Activated B cell treated with CpG ODN at 0.5 μM for 24 hours (primary cell): ENCODE results near the gene SLC11A2. TPM values are rescaled to one million over a fixed set of nuclear protein-coding genes. Genes with fewer than 3 reads are reported as not detected.
A peak's percentile ranks its signal among the peaks of the same experiment; 100 is the strongest.

Experiments used
- ATAC-seq: fragments of 200-7000 bp; cut with Tn5 transposase; one replicate; pipeline ENCODE4 v1.10.0; 2021; ENCODE audit warnings: low read depth, mild to moderate bottlenecking, moderate library complexity
- CTCF ChIA-PET: fragments of 350-600 bp; sonication (Branson Sonifier 250); formaldehyde crosslinking; loops from one replicate; lab custom pipeline; 2021; ENCODE audit warnings: antibody characterized with exemption; lab: Charles Lee
- POLR2A ChIA-PET: fragments of 350-600 bp; sonication (Branson Sonifier 250); formaldehyde crosslinking; loops from one replicate; lab custom pipeline; 2021; ENCODE audit warnings: antibody characterized with exemption; lab: Charles Lee
- DNase-seq: peaks from one replicate; pipeline ENCODE4 v3.0.0; 2022
- H3K27ac Mint-ChIP-seq: one replicate; pipeline ENCODE4 v1.8.0; 2020; ENCODE audit warnings: mixed read lengths
- H3K27me3 Mint-ChIP-seq: one replicate; pipeline ENCODE4 v1.8.0; 2021; ENCODE audit warnings: mixed read lengths
- H3K36me3 Mint-ChIP-seq: one replicate; pipeline ENCODE4 v1.8.0; 2021; ENCODE audit warnings: low read depth, mixed read lengths
- H3K4me1 Mint-ChIP-seq: one replicate; pipeline ENCODE4 v1.8.0; 2021; ENCODE audit warnings: mixed read lengths
- H3K4me3 Mint-ChIP-seq: one replicate; pipeline ENCODE4 v1.8.0; 2020; ENCODE audit warnings: mild to moderate bottlenecking, mixed read lengths
- H3K9me3 Mint-ChIP-seq: one replicate; pipeline ENCODE4 v1.8.0; 2020; ENCODE audit warnings: mixed read lengths
- intact Hi-C: fragments of 100-400 bp; cut with micrococcal nuclease; formaldehyde crosslinking; loops from one replicate; pipeline ENCODE4 v1.15.1; 2024
- total RNA-seq: library from RNA; stranded (reverse); gene quantifications from 2 replicates; pipeline ENCODE4 v1.2.3, GENCODE V29; 2022
- TF ChIP-seq, protein P1 (sequence below): fragments of 200-600 bp; IDR thresholded peaks from one replicate; pipeline ENCODE4 v1.8.0; 2022; ENCODE audit warnings: antibody characterized with exemption, mild to moderate bottlenecking

SLC11A2 gene
- total RNA-seq, 1 donor from 2014 or later = 44.6 TPM

DNA sequence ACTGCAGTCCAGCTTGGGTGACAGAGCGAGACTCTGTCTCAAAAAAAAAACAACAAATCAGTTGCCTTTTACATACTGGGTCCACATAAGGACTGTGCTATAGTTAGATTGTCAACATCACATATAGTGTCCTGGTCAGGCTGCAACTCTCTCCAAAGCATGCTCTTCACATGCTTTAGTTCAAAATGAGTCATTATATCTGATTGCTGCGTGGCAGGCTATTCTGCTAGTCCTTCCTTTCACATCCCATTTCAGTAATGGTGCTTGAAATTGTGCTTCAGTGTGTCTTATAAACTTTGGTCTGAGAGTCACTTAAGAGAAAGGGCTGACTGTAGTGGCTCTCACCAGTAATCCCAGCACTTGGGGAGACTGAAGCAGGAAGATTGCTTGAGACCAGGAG, 28.9 kb upstream of the SLC11A2 start:
- no peak overlapping the region for H3K4me3 Mint-ChIP-seq
- intact Hi-C loops = no loop called here
- ATAC-seq (no peak), DNase-seq (no peak)
- no peaks in the 10 kb centered on the region for H3K27me3 Mint-ChIP-seq
- no peaks in the 10 kb centered on the region for H3K4me1 Mint-ChIP-seq
- TF ChIP-seq, protein P1, sequence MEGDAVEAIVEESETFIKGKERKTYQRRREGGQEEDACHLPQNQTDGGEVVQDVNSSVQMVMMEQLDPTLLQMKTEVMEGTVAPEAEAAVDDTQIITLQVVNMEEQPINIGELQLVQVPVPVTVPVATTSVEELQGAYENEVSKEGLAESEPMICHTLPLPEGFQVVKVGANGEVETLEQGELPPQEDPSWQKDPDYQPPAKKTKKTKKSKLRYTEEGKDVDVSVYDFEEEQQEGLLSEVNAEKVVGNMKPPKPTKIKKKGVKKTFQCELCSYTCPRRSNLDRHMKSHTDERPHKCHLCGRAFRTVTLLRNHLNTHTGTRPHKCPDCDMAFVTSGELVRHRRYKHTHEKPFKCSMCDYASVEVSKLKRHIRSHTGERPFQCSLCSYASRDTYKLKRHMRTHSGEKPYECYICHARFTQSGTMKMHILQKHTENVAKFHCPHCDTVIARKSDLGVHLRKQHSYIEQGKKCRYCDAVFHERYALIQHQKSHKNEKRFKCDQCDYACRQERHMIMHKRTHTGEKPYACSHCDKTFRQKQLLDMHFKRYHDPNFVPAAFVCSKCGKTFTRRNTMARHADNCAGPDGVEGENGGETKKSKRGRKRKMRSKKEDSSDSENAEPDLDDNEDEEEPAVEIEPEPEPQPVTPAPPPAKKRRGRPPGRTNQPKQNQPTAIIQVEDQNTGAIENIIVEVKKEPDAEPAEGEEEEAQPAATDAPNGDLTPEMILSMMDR = no peak
- ChIA-PET POLR2A (interaction anchor here (0.6 kb wide), 1 partner anchor 163 kb away, joined by 3 read pairs; the partner anchor contains the start of gene POU6F1), CTCF (no interaction called here)
- peaks cover 72% of the 10 kb centered on the region for H3K36me3 Mint-ChIP-seq
- H3K9me3 Mint-ChIP-seq = no peaks in the 10 kb centered on the region
- no peak overlapping the region for H3K27ac Mint-ChIP-seq

DNA sequence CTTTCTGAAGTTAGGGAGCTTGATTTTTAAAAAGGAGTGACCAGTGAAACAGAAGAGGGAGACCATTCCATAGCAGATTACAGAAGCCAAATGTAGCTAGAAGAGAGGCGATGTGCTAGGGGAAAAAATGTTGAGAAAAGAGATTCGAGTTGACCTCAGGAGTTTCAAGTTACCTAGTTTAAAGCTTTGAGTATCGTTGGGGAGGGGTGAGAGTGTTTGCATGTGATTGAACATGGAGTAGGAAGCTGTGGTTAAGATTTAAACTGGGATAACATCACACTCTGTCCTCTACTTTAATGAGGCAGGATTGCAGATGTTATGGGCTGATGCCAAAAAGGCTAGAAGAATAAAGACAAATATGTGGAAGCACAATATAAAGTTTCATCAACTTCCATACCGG, 25.6 kb upstream of the SLC11A2 start:
- intact Hi-C loops = no loop called here
- Mint-ChIP-seq H3K4me3 (no peak overlapping the region), H3K27ac (no peak overlapping the region), H3K4me1 (peaks cover 27% of the 10 kb centered on the region), H3K9me3 (no peaks in the 10 kb centered on the region), H3K27me3 (no peaks in the 10 kb centered on the region), H3K36me3 (peaks cover 56% of the 10 kb centered on the region)
- DNase-seq = no peak
- ChIA-PET CTCF (interaction anchor here (1.1 kb wide), 1 partner anchor 289 kb away, joined by 3 read pairs; no protein-coding TSS in a partner anchor), POLR2A (no interaction called here)
- TF ChIP-seq, protein P1 = no peak
- no peak for ATAC-seq

DNA sequence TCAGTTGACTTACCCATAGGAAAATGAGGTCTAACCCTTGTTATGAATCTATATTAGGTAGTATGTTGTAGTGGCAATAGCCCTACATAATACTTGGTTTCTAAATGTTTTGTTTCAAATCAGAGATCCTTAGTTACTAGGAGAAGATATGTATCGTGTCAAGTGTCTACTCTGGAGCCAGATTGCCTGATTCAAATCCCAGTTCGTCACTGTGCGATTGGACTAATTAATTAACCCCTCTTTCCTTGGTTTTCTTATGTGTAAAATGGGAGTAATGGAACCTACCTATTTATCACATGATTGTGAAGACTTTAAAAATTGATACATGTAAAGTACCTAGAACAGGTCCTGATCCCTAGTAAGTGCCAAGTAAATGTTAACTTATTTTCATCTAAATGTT, 23.3 kb upstream of the SLC11A2 start:
- TF ChIP-seq, protein P1 = no peak
- H3K27me3 Mint-ChIP-seq = no peaks in the 10 kb centered on the region

DNA sequence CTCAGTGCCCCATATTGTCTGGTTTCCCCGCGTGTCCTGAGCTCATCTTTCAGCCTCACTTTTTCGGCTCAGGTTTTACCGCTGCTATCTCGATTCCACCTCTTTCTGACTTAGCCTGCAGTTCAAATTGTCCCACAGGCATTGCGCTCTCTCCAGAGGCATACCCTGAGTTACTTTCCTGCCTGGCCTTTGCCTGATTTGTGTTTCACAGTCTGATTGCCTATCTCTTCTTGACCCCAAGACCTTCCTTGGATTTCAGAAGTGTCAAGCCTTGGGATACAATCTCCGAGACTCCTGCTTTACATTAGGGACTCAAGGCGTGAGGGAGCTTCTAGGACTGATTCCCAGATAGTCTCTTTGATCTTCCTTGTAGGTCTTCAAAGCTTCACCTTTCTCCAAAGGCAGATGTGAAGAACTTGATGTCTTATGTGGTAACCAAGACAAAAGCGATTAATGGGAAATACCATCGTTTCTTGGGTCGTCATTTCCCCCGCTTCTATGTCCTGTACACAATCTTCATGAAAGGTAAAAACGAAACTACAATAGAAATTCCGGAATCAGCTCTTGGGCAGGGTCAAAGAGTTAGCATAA, 22.6 kb upstream of the SLC11A2 start:
- ATAC-seq (no peak), DNase-seq (no peak)
- TF ChIP-seq, protein P1 = no peak
- POLR2A ChIA-PET = interaction anchor here (0.6 to 1.6 kb wide), 7 partner anchors 17 to 292 kb away, joined by 3 to 11 read pairs (median 4); partner anchors contain the start of genes ATF1 and SLC11A2
- Mint-ChIP-seq H3K36me3 (peaks cover 30% of the 10 kb centered on the region), H3K4me3 (peak overlapping the region; percentile 92), H3K9me3 (no peaks in the 10 kb centered on the region), H3K27me3 (no peaks in the 10 kb centered on the region), H3K27ac (peak overlapping the region; percentile 87), H3K4me1 (peaks cover 30% of the 10 kb centered on the region)
- intact Hi-C loops = loop anchor here (1.0 to 5.0 kb wide), 6 partner anchors 35 to 936 kb away; partner anchors contain the start of genes ATF1, COX14, CSRNP2 and DAZAP2
- CTCF ChIA-PET = interaction anchor here (0.9 to 2.6 kb wide), 3 partner anchors 13 to 301 kb away, joined by 3 to 11 read pairs (median 3); no protein-coding TSS in a partner anchor

More for the DNA sequence above, 23.3 kb upstream of the SLC11A2 start:
- H3K27ac Mint-ChIP-seq = no peak overlapping the region
- ChIA-PET CTCF (interaction anchor here (1.1 kb wide), 1 partner anchor 291 kb away, joined by 3 read pairs; no protein-coding TSS in a partner anchor), POLR2A (interaction anchor here (0.7 to 1.6 kb wide), 5 partner anchors 24 to 291 kb away, joined by 4 to 11 read pairs (median 5); partner anchors contain the start of genes ATF1 and SLC11A2)
- ATAC-seq (no peak), DNase-seq (no peak)
- peaks cover 30% of the 10 kb centered on the region for H3K4me1 Mint-ChIP-seq
- intact Hi-C loops = loop anchor here (2.0 to 5.0 kb wide), 2 partner anchors 123 to 937 kb away; partner anchors contain the start of genes COX14 and TFCP2
- H3K9me3 Mint-ChIP-seq = no peaks in the 10 kb centered on the region
- peak overlapping the region; percentile 92 for H3K4me3 Mint-ChIP-seq
- H3K36me3 Mint-ChIP-seq = peaks cover 38% of the 10 kb centered on the region
